ENCODE measurements around the gene SLC43A3. TPM values are rescaled to one million over a fixed set of nuclear protein-coding genes. Genes with fewer than 3 reads are reported as not detected.

Gene SLC43A3
- total and polyA plus RNA-seq, 2 of the 4 experiments (the other 2 are of a cell fraction), result 12.7 to 21.1 TPM

GRCh38 chr11:57368845-57369232, 58.1 kb downstream of the SLC43A3 start:
- no peak overlapping the region for H2BK20ac ChIP-seq (ENCODE audit: low read depth, low read length)
- no peak overlapping the region for H2AK9ac ChIP-seq (replicated peaks; ENCODE audit: low read depth, low read length, poor library complexity)
- no peak overlapping the region for H3K4ac ChIP-seq (ENCODE audit: low read depth, low read length)
- peaks cover 39% of the 10 kb centered on the region for H3K27me3 ChIP-seq (ENCODE audit: control insufficient read depth, insufficient read depth, low read length)
- H2AFZ ChIP-seq (replicated peaks; ENCODE audit: low read length, poor library complexity), result no peak overlapping the region
- no peaks in the 10 kb centered on the region for H4K20me1 ChIP-seq (ENCODE audit: insufficient read depth, low read length)
- TF ChIP-seq CHD1 (IDR thresholded peaks at IDR 0.05; ENCODE audit: low read depth, low read length) (no peak), MAZ (IDR thresholded peaks at IDR 0.05; ENCODE audit: borderline replicate concordance, low read depth, low read length) (no peak), SMC3 (IDR thresholded peaks at IDR 0.05; ENCODE audit: low read depth, low read length) (no peak), CEBPB (IDR thresholded peaks at IDR 0.05; ENCODE audit: low read depth, low read length) (no peak)
- TF ChIP-seq, protein P1, sequence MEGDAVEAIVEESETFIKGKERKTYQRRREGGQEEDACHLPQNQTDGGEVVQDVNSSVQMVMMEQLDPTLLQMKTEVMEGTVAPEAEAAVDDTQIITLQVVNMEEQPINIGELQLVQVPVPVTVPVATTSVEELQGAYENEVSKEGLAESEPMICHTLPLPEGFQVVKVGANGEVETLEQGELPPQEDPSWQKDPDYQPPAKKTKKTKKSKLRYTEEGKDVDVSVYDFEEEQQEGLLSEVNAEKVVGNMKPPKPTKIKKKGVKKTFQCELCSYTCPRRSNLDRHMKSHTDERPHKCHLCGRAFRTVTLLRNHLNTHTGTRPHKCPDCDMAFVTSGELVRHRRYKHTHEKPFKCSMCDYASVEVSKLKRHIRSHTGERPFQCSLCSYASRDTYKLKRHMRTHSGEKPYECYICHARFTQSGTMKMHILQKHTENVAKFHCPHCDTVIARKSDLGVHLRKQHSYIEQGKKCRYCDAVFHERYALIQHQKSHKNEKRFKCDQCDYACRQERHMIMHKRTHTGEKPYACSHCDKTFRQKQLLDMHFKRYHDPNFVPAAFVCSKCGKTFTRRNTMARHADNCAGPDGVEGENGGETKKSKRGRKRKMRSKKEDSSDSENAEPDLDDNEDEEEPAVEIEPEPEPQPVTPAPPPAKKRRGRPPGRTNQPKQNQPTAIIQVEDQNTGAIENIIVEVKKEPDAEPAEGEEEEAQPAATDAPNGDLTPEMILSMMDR (conservative IDR thresholded peaks at IDR 0.05; ENCODE audit: low read depth, low read length), result no peak
- TF ChIP-seq, protein P2, sequence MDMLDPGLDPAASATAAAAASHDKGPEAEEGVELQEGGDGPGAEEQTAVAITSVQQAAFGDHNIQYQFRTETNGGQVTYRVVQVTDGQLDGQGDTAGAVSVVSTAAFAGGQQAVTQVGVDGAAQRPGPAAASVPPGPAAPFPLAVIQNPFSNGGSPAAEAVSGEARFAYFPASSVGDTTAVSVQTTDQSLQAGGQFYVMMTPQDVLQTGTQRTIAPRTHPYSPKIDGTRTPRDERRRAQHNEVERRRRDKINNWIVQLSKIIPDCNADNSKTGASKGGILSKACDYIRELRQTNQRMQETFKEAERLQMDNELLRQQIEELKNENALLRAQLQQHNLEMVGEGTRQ (IDR thresholded peaks at IDR 0.05; ENCODE audit: low read depth, low read length), result no peak
- no peak overlapping the region for H2BK15ac ChIP-seq (ENCODE audit: low read depth, low read length)
- no peak overlapping the region for H4K91ac ChIP-seq (ENCODE audit: insufficient read depth, low read depth, low read length)
- H2BK5ac ChIP-seq (ENCODE audit: low read depth, low read length, poor library complexity, severe bottlenecking), result no peak overlapping the region
- no peak overlapping the region for H4K5ac ChIP-seq (ENCODE audit: low read depth, low read length)
- no peak overlapping the region for H3K14ac ChIP-seq (replicated peaks; ENCODE audit: low read depth, low read length)
- BruUV-seq (replicated peaks), result no TSS peak
- H2BK120ac ChIP-seq (ENCODE audit: low read depth, low read length), result no peak overlapping the region
- H3K23ac ChIP-seq (ENCODE audit: low read depth, low read length), result no peak overlapping the region
- no peaks in the 10 kb centered on the region for H3K9me3 ChIP-seq (ENCODE audit: control insufficient read depth, insufficient read depth, low read length)
- no peak overlapping the region for H3K56ac ChIP-seq (ENCODE audit: extremely low read depth, insufficient read depth, low read length)
- no peak overlapping the region for H2AK5ac ChIP-seq (ENCODE audit: low read depth, low read length)
- no peak overlapping the region for H3K4me2 ChIP-seq (ENCODE audit: low read depth, low read length)
- no peak overlapping the region for H3K27ac ChIP-seq (ENCODE audit: insufficient read depth, low read length)
- no peaks in the 10 kb centered on the region for H3K79me1 ChIP-seq (ENCODE audit: low read depth in 1 of 2, low read length in 2 of 2)
- no peaks in the 10 kb centered on the region for H3K36me3 ChIP-seq (ENCODE audit: control insufficient read depth, insufficient read depth, low read length)
- H3K9me1 ChIP-seq (ENCODE audit: insufficient read depth, low read length), result no peaks in the 10 kb centered on the region
- WGBS, 2 experiments (ENCODE audit: extremely low coverage in 2 of 2, insufficient read length in 1 of 2), result 43% methylated on average over 1 of the region's 5 CpGs; no CpG with 5 or more reads in 1 of the 2 experiments
- no peak overlapping the region for H3K4me3 ChIP-seq (ENCODE audit: insufficient read depth, low read depth, low read length)
- H3K4me1 ChIP-seq (ENCODE audit: control insufficient read depth, insufficient read depth, low read length), result no peaks in the 10 kb centered on the region
- H3K18ac ChIP-seq (ENCODE audit: low read depth, low read length), result no peak overlapping the region
- in situ Hi-C loops (cut with MboI; ENCODE audit: low sequenced_read_pairs) (loop anchor here (25.0 kb wide), 1 partner anchor 532 kb away; no protein-coding TSS in a partner anchor), dilution Hi-C loops (cut with HindIII; ENCODE audit: low sequenced_read_pairs, unreplicated experiment) (no loop called here), intact Hi-C loops (cut with micrococcal nuclease) (no loop called here)
- no peak overlapping the region for H4K8ac ChIP-seq (ENCODE audit: low read depth in 2 of 2, low read length in 2 of 2)
- DNase-seq (no peak), ATAC-seq (ENCODE audit: low read depth) (no peak)
- POLR2A ChIA-PET (ENCODE audit: unreplicated experiment), result no interaction called here
- no peak overlapping the region for H3K9ac ChIP-seq (ENCODE audit: low read depth, low read length)
- CTCF ChIA-PET, result no interaction called here

Measured in IMR-90 (cell line).